Right atrium auricular region (tissue), 2 donors: ENCODE data around the gene AKT1. TPM values are rescaled to one million over a fixed set of nuclear protein-coding genes. Genes with fewer than 3 reads are reported as not detected.

ENCODE experiments used
- DNase-seq: peaks from one replicate; pipeline ENCODE4 v3.0.0-alpha.2; 2019; ENCODE audit warnings: low spot score
- H3K27ac ChIP-seq, 2 donors: fragments of 200-600 bp; sonication (generic); 1 replicate in 1 of 2; 2 replicates in 1 of 2; pipeline ENCODE4 v1.5.1; 2016 to 2019
- H3K27me3 ChIP-seq, 2 donors: fragments of 200-600 bp; sonication (generic); one replicate each; pipeline versions ENCODE4 v1.5.1 to v1.6.0; 2017 to 2019
- H3K36me3 ChIP-seq: fragments of 200-600 bp; sonication (generic); one replicate; pipeline ENCODE4 v1.5.1; 2016
- H3K4me1 ChIP-seq, 2 donors: fragments of 200-600 bp; sonication (generic); one replicate each; pipeline versions ENCODE4 v1.5.1 to v1.6.0; 2017 to 2019
- H3K4me3 ChIP-seq, 2 donors: fragments of 200-600 bp; sonication (generic); 1 replicate in 1 of 2; 2 replicates in 1 of 2; pipeline ENCODE4 v1.5.1; 2017 to 2019; ENCODE audit warnings: mild to moderate bottlenecking in 1 of 2, moderate library complexity in 1 of 2
- H3K9me3 ChIP-seq, 2 donors: fragments of 200-600 bp; sonication (generic); one replicate each; pipeline ENCODE4 v1.5.1; 2019
- total RNA-seq, 2 donors: library from RNA; depleted of rRNA; stranded (reverse); fragments of >200 nt; gene quantifications; one replicate each; pipeline ENCODE4 v1.1.0, GENCODE V29; 2016
- TF ChIP-seq, protein P1 (sequence below), 2 donors: fragments of 200-600 bp; sonication (generic); IDR thresholded peaks; one replicate each; pipeline ENCODE4 v1.5.1; 2019; ENCODE audit warnings: antibody characterized with exemption in 2 of 2

AKT1 gene
- total RNA-seq, 2 donors from 2014 or later = 77.7 to 93.8 TPM

DNA sequence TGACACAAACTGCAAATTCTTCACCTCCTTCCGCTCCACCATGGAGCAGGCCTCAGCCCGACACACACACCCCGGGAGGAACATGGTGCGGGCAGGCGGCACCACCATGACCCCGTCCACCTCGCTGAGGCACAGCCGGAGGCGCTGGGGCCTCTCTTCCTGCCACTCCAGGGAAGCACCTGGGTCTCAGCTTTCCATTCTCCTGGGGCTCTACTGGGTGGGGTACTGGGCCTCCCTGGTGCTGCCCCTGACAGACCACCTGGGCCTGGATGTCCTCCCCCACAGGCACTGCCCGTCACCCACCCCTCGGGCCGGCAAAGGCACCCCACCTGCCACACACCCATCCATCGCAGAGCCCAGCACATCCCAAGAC is 9.9 kb downstream of the AKT1 start:
- H3K4me1 ChIP-seq = peaks cover 0 to 25% of the 10 kb centered on the region in 2 donors
- DNase-seq = no peak
- no peak overlapping the region for H3K4me3 ChIP-seq
- no peaks in the 10 kb centered on the region for H3K27me3 ChIP-seq
- H3K27ac ChIP-seq = no peak overlapping the region
- TF ChIP-seq, protein P1, sequence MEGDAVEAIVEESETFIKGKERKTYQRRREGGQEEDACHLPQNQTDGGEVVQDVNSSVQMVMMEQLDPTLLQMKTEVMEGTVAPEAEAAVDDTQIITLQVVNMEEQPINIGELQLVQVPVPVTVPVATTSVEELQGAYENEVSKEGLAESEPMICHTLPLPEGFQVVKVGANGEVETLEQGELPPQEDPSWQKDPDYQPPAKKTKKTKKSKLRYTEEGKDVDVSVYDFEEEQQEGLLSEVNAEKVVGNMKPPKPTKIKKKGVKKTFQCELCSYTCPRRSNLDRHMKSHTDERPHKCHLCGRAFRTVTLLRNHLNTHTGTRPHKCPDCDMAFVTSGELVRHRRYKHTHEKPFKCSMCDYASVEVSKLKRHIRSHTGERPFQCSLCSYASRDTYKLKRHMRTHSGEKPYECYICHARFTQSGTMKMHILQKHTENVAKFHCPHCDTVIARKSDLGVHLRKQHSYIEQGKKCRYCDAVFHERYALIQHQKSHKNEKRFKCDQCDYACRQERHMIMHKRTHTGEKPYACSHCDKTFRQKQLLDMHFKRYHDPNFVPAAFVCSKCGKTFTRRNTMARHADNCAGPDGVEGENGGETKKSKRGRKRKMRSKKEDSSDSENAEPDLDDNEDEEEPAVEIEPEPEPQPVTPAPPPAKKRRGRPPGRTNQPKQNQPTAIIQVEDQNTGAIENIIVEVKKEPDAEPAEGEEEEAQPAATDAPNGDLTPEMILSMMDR (IDR thresholded peaks at IDR 0.05) = no peak
- no peaks in the 10 kb centered on the region for H3K9me3 ChIP-seq
- peaks cover 10% of the 10 kb centered on the region for H3K36me3 ChIP-seq

DNA sequence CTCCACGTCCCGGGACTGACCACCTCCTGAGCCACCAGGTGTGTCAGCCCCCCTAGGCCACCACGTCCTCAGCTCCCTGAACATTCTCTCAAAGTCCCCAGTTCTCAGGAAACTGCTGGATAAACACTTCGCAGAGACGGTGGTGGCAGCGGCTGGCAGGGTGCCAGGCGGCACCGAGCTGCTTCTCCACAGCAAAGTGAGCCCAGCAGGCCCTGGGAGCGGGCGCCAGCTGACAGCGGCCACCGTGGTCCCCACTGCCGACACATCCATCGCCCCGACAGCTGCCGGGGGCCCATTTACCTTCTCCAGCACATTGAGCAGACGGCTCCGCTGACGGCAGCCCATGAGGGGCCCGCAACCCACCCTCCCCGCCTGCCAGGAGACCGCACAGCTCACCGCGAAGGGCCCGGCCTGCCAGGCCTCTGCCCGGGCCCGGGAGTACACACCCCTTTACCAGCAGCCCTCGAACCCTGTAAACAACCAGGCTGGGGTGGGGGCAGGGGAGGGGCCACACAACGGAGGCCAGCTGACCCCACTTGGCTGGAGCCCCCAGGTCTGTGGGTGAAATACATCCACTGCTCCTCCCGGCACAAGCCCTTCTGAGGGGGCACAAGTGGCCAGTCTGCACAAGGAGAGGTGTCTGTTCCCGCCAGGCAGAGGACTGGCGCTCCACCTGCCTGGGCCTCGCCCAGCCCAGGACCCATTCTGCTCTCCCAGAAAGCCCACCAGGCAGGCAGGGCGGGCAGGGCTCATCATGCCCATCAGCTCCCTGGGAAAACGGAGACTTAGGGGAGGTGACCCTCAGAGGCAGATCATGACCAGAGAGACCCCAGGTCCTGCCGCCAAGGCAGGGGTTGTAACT is 10.5 kb downstream of the AKT1 start:
- Histone ChIP-seq H3K36me3 (peaks cover 10% of the 10 kb centered on the region), H3K27me3 (no peaks in the 10 kb centered on the region), H3K4me3 (no peak overlapping the region), H3K27ac (no peak overlapping the region), H3K4me1 (peaks cover 0 to 25% of the 10 kb centered on the region in 2 donors), H3K9me3 (no peaks in the 10 kb centered on the region)
- no peak for DNase-seq
- TF ChIP-seq, protein P1 (IDR thresholded peaks at IDR 0.05) = no peak

DNA sequence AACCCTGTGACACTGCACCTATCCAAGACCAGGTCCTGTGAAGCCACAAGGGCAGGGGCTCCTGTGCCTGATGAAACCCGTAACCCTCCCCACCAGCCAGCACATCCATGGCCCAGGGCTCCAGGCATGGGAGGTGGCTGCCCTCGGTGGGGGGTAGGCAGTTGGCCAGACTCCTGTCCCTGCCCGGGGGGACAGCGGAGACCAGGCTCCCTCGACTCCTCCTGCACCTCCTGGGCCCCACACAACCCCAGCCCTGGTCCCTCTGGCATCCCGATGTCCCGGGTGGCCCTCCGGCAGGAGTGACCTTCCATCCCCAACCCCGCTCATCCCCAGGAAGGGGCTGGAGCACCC is 11.4 kb downstream of the AKT1 start:
- Histone ChIP-seq H3K27ac (no peak overlapping the region), H3K4me3 (no peak overlapping the region), H3K4me1 (peaks cover 0 to 25% of the 10 kb centered on the region in 2 donors), H3K9me3 (no peaks in the 10 kb centered on the region), H3K27me3 (no peaks in the 10 kb centered on the region), H3K36me3 (peaks cover 17% of the 10 kb centered on the region)
- DNase-seq = no peak
- TF ChIP-seq, protein P1 (IDR thresholded peaks at IDR 0.05) = no peak

DNA sequence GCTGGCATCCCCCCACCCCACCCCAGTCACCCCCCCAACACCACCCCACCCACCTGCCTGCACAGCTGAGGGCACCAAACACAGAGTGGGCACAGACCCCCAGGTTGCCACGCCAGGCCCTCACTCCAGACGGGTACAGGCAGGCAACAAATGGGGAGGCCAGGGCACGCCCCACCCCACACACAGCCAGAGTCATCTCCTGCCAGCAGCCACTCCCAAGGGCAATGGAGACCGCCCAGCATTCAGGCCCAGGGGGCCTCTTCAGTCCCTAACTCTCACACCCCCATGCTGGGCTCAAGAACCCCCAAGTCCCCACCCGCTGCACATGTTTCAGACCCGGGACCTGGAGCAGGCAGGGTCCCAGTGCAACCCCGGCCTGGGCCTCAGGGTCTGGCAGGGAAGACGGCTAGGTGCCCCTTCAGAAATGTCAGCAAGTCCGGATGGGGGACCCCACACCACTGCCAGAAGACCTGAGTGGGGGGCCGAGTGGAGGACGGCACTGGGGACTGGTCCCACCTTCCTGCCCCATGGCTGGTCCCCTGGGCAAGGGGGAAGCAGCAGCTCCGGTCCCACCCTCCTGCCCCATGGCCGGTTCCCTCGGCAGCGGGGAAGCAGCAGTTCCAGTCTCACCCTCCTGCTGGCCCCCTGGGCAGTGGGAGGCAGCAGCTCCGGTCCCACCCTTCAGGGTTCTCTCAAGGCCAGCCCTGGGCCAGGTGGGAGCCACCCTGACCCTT is 11.9 kb downstream of the AKT1 start:
- no peaks in the 10 kb centered on the region for H3K27me3 ChIP-seq
- H3K27ac ChIP-seq = no peak overlapping the region
- H3K4me1 ChIP-seq = peaks cover 0 to 25% of the 10 kb centered on the region in 2 donors
- no peak overlapping the region for H3K4me3 ChIP-seq
- TF ChIP-seq, protein P1 (IDR thresholded peaks at IDR 0.05) = no peak
- H3K36me3 ChIP-seq = peaks cover 17% of the 10 kb centered on the region
- no peaks in the 10 kb centered on the region for H3K9me3 ChIP-seq
- DNase-seq = no peak

DNA sequence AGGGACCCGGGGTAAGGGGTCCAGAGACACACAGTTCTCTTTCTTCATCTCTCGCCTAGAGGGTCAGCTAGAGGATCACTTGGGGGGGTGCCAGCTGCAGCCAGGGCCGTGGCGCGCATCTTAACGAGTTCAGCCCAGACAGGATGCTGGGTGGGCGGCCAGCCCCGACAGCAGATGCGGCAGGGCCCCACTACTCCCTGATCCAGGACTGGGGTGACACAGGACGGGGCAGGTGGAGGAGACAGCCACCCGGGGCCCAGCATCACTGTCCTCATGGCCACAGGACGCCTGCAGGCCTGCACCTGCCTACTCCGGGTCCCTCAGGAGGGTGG is 12.8 kb downstream of the AKT1 start:
- DNase-seq = no peak
- peaks cover 17% of the 10 kb centered on the region for H3K36me3 ChIP-seq
- TF ChIP-seq, protein P1 (IDR thresholded peaks at IDR 0.05) = no peak

More for the DNA sequence above, 12.8 kb downstream of the AKT1 start:
- Histone ChIP-seq H3K4me3 (no peak overlapping the region), H3K27me3 (no peaks in the 10 kb centered on the region), H3K27ac (no peak overlapping the region), H3K4me1 (peaks cover 0 to 19% of the 10 kb centered on the region in 2 donors), H3K9me3 (no peaks in the 10 kb centered on the region)
